Measurements from ENCODE around the gene GP5. TPM values are rescaled to one million over a fixed set of nuclear protein-coding genes. Genes with fewer than 3 reads are reported as not detected.

Gene GP5
- total RNA-seq, 4 donors from 2014 or later: not detected

GRCh38 chr3:194365978-194366490 lies 33.0 kb downstream of the GP5 start:
- no peak for TF ChIP-seq POLR2A (IDR thresholded peaks at IDR 0.05)
- no peak for TF ChIP-seq EP300 (IDR thresholded peaks at IDR 0.05)
- no peak for TF ChIP-seq CTCF (IDR thresholded peaks at IDR 0.05)
- 82 to 87% methylated on average over 8 to 12 of the region's 12 CpGs for WGBS, 2 donors
- H3K4me3 ChIP-seq: no peak overlapping the region
- H3K9me3 ChIP-seq: no peaks in the 10 kb centered on the region
- H3K27ac ChIP-seq: no peak overlapping the region
- peaks cover 0 to 28% (median 4%) of the 10 kb centered on the region in 4 donors for H3K4me1 ChIP-seq
- no peaks in the 10 kb centered on the region for H3K36me3 ChIP-seq
- H3K27me3 ChIP-seq: no peaks in the 10 kb centered on the region
- DNase-seq (ENCODE audit: low spot score in 2 of 2): no peak

- no peak for DNase-seq (ENCODE audit: low spot score in 2 of 2)
- Histone ChIP-seq H3K4me3 (no peak overlapping the region), H3K4me1 (peaks cover 0 to 26% (median 4%) of the 10 kb centered on the region in 4 donors), H3K27ac (no peak overlapping the region), H3K36me3 (no peaks in the 10 kb centered on the region), H3K9me3 (no peaks in the 10 kb centered on the region), H3K27me3 (no peaks in the 10 kb centered on the region)
- WGBS, 2 donors: 95 to 99% methylated on average over 6 of the region's 6 CpGs
- TF ChIP-seq POLR2A (IDR thresholded peaks at IDR 0.05) (no peak), CTCF (IDR thresholded peaks at IDR 0.05) (no peak), EP300 (IDR thresholded peaks at IDR 0.05) (no peak)
These were observed 33.5 kb downstream of the GP5 start for GRCh38 chr3:194365526-194365925.

GRCh38 chr3:194364652-194365434 lies 34.2 kb downstream of the GP5 start:
- H3K9me3 ChIP-seq: no peaks in the 10 kb centered on the region
- no peak overlapping the region for H3K4me3 ChIP-seq
- WGBS, 2 donors: 57 to 59% methylated on average over 19 to 20 of the region's 20 CpGs
- H3K4me1 ChIP-seq: peaks cover 0 to 19% (median 4%) of the 10 kb centered on the region in 4 donors
- no peak for TF ChIP-seq POLR2A (IDR thresholded peaks at IDR 0.05)
- TF ChIP-seq CTCF (IDR thresholded peaks at IDR 0.05): no peak
- TF ChIP-seq EP300 (IDR thresholded peaks at IDR 0.05): no peak
- no peaks in the 10 kb centered on the region for H3K27me3 ChIP-seq
- no peak for DNase-seq (ENCODE audit: low spot score in 2 of 2)
- no peaks in the 10 kb centered on the region for H3K36me3 ChIP-seq
- no peak overlapping the region for H3K27ac ChIP-seq

GRCh38 chr3:194364314-194364651 lies 34.8 kb downstream of the GP5 start:
- no peak for DNase-seq (ENCODE audit: low spot score in 2 of 2)
- WGBS, 2 donors: 79 to 84% methylated on average over 3 of the region's 3 CpGs
- no peaks in the 10 kb centered on the region for H3K9me3 ChIP-seq
- no peaks in the 10 kb centered on the region for H3K27me3 ChIP-seq
- H3K4me3 ChIP-seq: no peak overlapping the region
- H3K4me1 ChIP-seq: peaks cover 0 to 15% (median 4%) of the 10 kb centered on the region in 4 donors
- no peaks in the 10 kb centered on the region for H3K36me3 ChIP-seq
- TF ChIP-seq POLR2A (IDR thresholded peaks at IDR 0.05) (no peak), CTCF (IDR thresholded peaks at IDR 0.05) (no peak), EP300 (IDR thresholded peaks at IDR 0.05) (no peak)
- no peak overlapping the region for H3K27ac ChIP-seq

GRCh38 chr3:194360568-194360967 lies 38.5 kb downstream of the GP5 start:
- WGBS, 2 donors: 91 to 92% methylated on average over 18 of the region's 18 CpGs

More at GRCh38 chr3:194360568-194360967, 38.5 kb downstream of the GP5 start:
- no peak for DNase-seq (ENCODE audit: low spot score in 2 of 2)
- no peaks in the 10 kb centered on the region for H3K9me3 ChIP-seq
- H3K36me3 ChIP-seq: no peaks in the 10 kb centered on the region
- no peak overlapping the region for H3K4me3 ChIP-seq
- peaks cover 0 to 11% (median 4%) of the 10 kb centered on the region in 4 donors for H3K4me1 ChIP-seq
- H3K27me3 ChIP-seq: no peaks in the 10 kb centered on the region
- TF ChIP-seq CTCF (IDR thresholded peaks at IDR 0.05): no peak
- TF ChIP-seq EP300 (IDR thresholded peaks at IDR 0.05): no peak
- no peak for TF ChIP-seq POLR2A (IDR thresholded peaks at IDR 0.05)
- H3K27ac ChIP-seq: no peak overlapping the region
